Caco-2 (cell line): ENCODE data around the gene TMEM8B. TPM values are rescaled to one million over a fixed set of nuclear protein-coding genes. Genes with fewer than 3 reads are reported as not detected.

Experiments
- BruUV-seq: library from RNA; stranded (reverse); fragments of 400-500 nt; replicated peaks from 2 replicates; lab custom pipeline; 2021; lab: Mats Ljungman, UMichigan
- CTCF ChIA-PET: fragments of 300-600 bp; sonication (Branson Sonifier 250); formaldehyde crosslinking; loops from one replicate; lab custom pipeline; 2022; ENCODE audit warnings: antibody characterized with exemption; lab: Charles Lee
- POLR2A ChIA-PET: fragments of 300-600 bp; sonication (Branson Sonifier 250); formaldehyde crosslinking; loops from one replicate; lab custom pipeline; 2022; ENCODE audit warnings: antibody characterized with exemption; lab: Charles Lee
- DNase-seq, 2 experiments: peaks; one replicate each; pipeline versions ENCODE4 v3.0.0 to v3.0.0-alpha.2; 2020 to 2022
- H3K27me3 ChIP-seq: replicated peaks from 2 replicates; pipeline ENCODE4 v1.6.0; 2011; ENCODE audit warnings: low read length; ENCODE audit not compliant: control insufficient read depth, insufficient read depth
- H3K36me3 ChIP-seq: 2 replicates; pipeline ENCODE4 v1.5.1; 2011; ENCODE audit warnings: low read length; ENCODE audit not compliant: control insufficient read depth, insufficient read depth
- H3K4me1 ChIP-seq: fragments of 250-450 bp; sonication (Bioruptor Pico); 2 replicates; pipeline ENCODE4 v1.5.1; 2020; ENCODE audit warnings: mild to moderate bottlenecking
- H3K4me3 ChIP-seq: 2 replicates; pipeline ENCODE4 v1.5.1; 2011; ENCODE audit warnings: low read depth, mild to moderate bottlenecking, control low read depth, low read length
- H3K9me3 ChIP-seq: fragments of 250-450 bp; sonication (Bioruptor Pico); 2 replicates; pipeline ENCODE4 v1.5.1; 2020; ENCODE audit warnings: mild to moderate bottlenecking, moderate library complexity
- H3K27ac Mint-ChIP-seq: one replicate; pipeline ENCODE4 v1.8.0; 2022; ENCODE audit warnings: mixed read lengths; ENCODE audit not compliant: unreplicated experiment
- H3K27me3 Mint-ChIP-seq: one replicate; pipeline ENCODE4 v1.8.0; 2022; ENCODE audit warnings: mixed read lengths; ENCODE audit not compliant: insufficient read depth, unreplicated experiment
- H3K36me3 Mint-ChIP-seq: one replicate; pipeline ENCODE4 v1.8.0; 2022; ENCODE audit warnings: mild to moderate bottlenecking, mixed read lengths; ENCODE audit not compliant: insufficient read depth, unreplicated experiment
- H3K4me1 Mint-ChIP-seq: one replicate; pipeline ENCODE4 v1.8.0; 2022; ENCODE audit warnings: low read depth, mixed read lengths; ENCODE audit not compliant: unreplicated experiment
- H3K4me3 Mint-ChIP-seq: one replicate; pipeline ENCODE4 v1.8.0; 2022; ENCODE audit warnings: mild to moderate bottlenecking, moderate library complexity, mixed read lengths; ENCODE audit not compliant: unreplicated experiment
- H3K9me3 Mint-ChIP-seq: one replicate; pipeline ENCODE4 v1.8.0; 2022; ENCODE audit warnings: mixed read lengths; ENCODE audit not compliant: unreplicated experiment
- intact Hi-C: fragments of 100-400 bp; cut with micrococcal nuclease; formaldehyde crosslinking; loops from one replicate; pipeline ENCODE4 v1.10.0; 2022; ENCODE audit not compliant: unreplicated experiment
- total RNA-seq: library from RNA; stranded (reverse); gene quantifications from 2 replicates; pipeline ENCODE4 v1.2.3, GENCODE V29; 2022
- TF ChIP-seq, protein P1 (sequence below), 2 experiments: fragments of 200-600 bp in 1 of 2; IDR thresholded peaks; 1 replicate in 1 of 2; 2 replicates in 1 of 2; pipeline versions ENCODE4 v1.5.1 to v1.8.0; 2011 to 2022; ENCODE audit warnings: antibody characterized with exemption in 1 of 2, control low read depth in 1 of 2, inconsistent platforms in 1 of 2, low read depth in 1 of 2, low read length in 1 of 2, mild to moderate bottlenecking in 1 of 2, moderate library complexity in 1 of 2; ENCODE audit not compliant: insufficient read depth in 1 of 2, severe bottlenecking in 1 of 2, unreplicated experiment in 1 of 2

Gene TMEM8B
- total RNA-seq, 1 experiment from 2014 or later, result 4.9 TPM

DNA sequence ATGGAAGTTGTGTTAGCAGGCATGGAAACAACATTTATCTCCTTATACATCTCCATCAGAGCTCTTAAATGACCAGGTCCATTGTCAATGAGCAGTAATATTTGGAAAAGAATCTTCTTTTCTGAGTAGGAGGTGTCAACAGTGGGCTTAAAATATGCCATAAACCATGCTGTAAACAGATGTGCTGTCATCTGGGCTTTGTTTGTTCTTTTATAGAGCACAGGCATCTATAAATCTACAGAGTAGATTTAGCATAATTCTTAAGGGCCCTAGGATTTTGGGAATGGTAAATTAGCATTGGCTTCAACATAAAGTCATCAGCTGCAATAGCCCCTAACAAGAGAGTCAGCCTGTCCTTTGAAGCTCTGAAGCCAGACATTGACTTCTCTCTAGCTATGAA is 69.3 kb downstream of the TMEM8B start:
- Mint-ChIP-seq H3K27ac (no peak overlapping the region), H3K36me3 (no peaks in the 10 kb centered on the region), H3K27me3 (peaks cover 9% of the 10 kb centered on the region), H3K4me1 (peaks cover 11% of the 10 kb centered on the region), H3K9me3 (no peaks in the 10 kb centered on the region), H3K4me3 (no peak overlapping the region)
- H3K9me3 ChIP-seq, result no peaks in the 10 kb centered on the region
- no peak for DNase-seq
- ChIA-PET CTCF (no interaction called here), POLR2A (no interaction called here)
- H3K4me3 ChIP-seq, result no peak overlapping the region
- H3K27me3 ChIP-seq, result no peaks in the 10 kb centered on the region
- intact Hi-C loops, result no loop called here
- TF ChIP-seq, protein P1, sequence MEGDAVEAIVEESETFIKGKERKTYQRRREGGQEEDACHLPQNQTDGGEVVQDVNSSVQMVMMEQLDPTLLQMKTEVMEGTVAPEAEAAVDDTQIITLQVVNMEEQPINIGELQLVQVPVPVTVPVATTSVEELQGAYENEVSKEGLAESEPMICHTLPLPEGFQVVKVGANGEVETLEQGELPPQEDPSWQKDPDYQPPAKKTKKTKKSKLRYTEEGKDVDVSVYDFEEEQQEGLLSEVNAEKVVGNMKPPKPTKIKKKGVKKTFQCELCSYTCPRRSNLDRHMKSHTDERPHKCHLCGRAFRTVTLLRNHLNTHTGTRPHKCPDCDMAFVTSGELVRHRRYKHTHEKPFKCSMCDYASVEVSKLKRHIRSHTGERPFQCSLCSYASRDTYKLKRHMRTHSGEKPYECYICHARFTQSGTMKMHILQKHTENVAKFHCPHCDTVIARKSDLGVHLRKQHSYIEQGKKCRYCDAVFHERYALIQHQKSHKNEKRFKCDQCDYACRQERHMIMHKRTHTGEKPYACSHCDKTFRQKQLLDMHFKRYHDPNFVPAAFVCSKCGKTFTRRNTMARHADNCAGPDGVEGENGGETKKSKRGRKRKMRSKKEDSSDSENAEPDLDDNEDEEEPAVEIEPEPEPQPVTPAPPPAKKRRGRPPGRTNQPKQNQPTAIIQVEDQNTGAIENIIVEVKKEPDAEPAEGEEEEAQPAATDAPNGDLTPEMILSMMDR (IDR thresholded peaks at IDR 0.05; ENCODE audit: insufficient read depth in 1 of 2, low read depth in 1 of 2, low read length in 1 of 2, severe bottlenecking in 1 of 2, unreplicated experiment in 1 of 2), result no peak
- H3K36me3 ChIP-seq, result no peaks in the 10 kb centered on the region
- BruUV-seq, result no TSS peak
- no peaks in the 10 kb centered on the region; the same call in 1 of the 2 replicates for H3K4me1 ChIP-seq

- ChIA-PET CTCF (no interaction called here), POLR2A (no interaction called here)
- Mint-ChIP-seq H3K9me3 (no peaks in the 10 kb centered on the region), H3K4me3 (no peak overlapping the region), H3K4me1 (peaks cover 11% of the 10 kb centered on the region), H3K27me3 (peaks cover 6% of the 10 kb centered on the region), H3K36me3 (no peaks in the 10 kb centered on the region), H3K27ac (no peak overlapping the region)
- Histone ChIP-seq H3K27me3 (no peaks in the 10 kb centered on the region), H3K9me3 (no peaks in the 10 kb centered on the region), H3K4me1 (no peaks in the 10 kb centered on the region; the same call in 1 of the 2 replicates), H3K36me3 (no peaks in the 10 kb centered on the region), H3K4me3 (no peak overlapping the region)
- DNase-seq, result no peak
- no TSS peak for BruUV-seq
- intact Hi-C loops, result no loop called here
- TF ChIP-seq, protein P1 (IDR thresholded peaks at IDR 0.05; ENCODE audit: insufficient read depth in 1 of 2, low read depth in 1 of 2, low read length in 1 of 2, severe bottlenecking in 1 of 2, unreplicated experiment in 1 of 2), result no peak
Observed at GRCh38 chr9:35899021-35899420, 70.0 kb downstream of the TMEM8B start.

DNA sequence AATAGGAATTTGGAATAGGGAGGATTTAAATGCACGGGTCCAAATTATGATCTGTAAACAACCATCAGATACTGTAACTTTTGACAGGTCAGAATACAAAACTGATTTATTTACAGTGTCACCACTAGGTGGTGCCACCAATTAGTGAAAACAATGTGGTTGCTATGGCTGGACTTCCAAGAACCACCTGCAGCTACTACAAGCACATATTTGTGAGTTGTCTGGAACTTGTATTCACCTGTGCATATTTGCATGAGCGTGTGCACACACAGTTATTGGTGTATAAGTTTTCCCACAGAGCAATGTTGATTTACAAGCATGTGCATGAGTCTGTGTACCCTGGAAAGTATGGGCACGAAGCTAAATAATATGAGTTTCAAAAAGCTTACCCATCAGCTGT is 74.0 kb downstream of the TMEM8B start:
- H3K27ac Mint-ChIP-seq, result peak overlapping the region; percentile 32
- no peaks in the 10 kb centered on the region for H3K36me3 ChIP-seq
- H3K9me3 Mint-ChIP-seq, result no peaks in the 10 kb centered on the region
- H3K4me3 Mint-ChIP-seq, result no peak overlapping the region
- TF ChIP-seq, protein P1 (IDR thresholded peaks at IDR 0.05; ENCODE audit: insufficient read depth in 1 of 2, low read depth in 1 of 2, low read length in 1 of 2, severe bottlenecking in 1 of 2, unreplicated experiment in 1 of 2), result peak; percentile 55 to 76
- DNase-seq, result peak; percentile 58 to 71
- CTCF ChIA-PET, result interaction anchor here (0.6 to 2.5 kb wide), 9 partner anchors 15 to 120 kb away, joined by 3 to 39 read pairs (median 4); no protein-coding TSS in a partner anchor
- peaks cover 6% of the 10 kb centered on the region for H3K27me3 Mint-ChIP-seq
- intact Hi-C loops, result loop anchor here (5.0 kb wide), 1 partner anchor 119 kb away; no protein-coding TSS in a partner anchor
- H3K9me3 ChIP-seq, result no peaks in the 10 kb centered on the region
- H3K27me3 ChIP-seq, result no peaks in the 10 kb centered on the region
- H3K4me3 ChIP-seq, result no peak overlapping the region
- no peaks in the 10 kb centered on the region for H3K36me3 Mint-ChIP-seq
- peaks cover 11% of the 10 kb centered on the region for H3K4me1 Mint-ChIP-seq
- POLR2A ChIA-PET, result interaction anchor here (0.8 kb wide), 1 partner anchor 42 kb away, joined by 7 read pairs; no protein-coding TSS in a partner anchor
- peaks cover 26% of the 10 kb centered on the region for H3K4me1 ChIP-seq
- BruUV-seq, result no TSS peak
